GM12874 (cell line): Measurements from ENCODE around the gene DDX11.
"Not testable (repeated sequence)": the region's sequence is repeated elsewhere in the genome, so short reads cannot be mapped to it uniquely, and the experiment has no call there.

Source experiments
- CTCF ChIP-seq: IDR thresholded peaks from 2 replicates; pipeline ENCODE4 v1.5.1; 2011; ENCODE audit warnings: low read depth, mild to moderate bottlenecking, control low read depth, low read length, moderate library complexity; ENCODE audit not compliant: insufficient read depth

Gene DDX11

GRCh38 chr12:31073527-31074332 is at the start of gene DDX11:
DDX11 (plus strand) TSS chr12:31073860; CDS start chr12:31078394, 4,534 bp downstream.
- TF ChIP-seq CTCF, result not testable (repeated sequence)

- no peak for TF ChIP-seq CTCF
Measured at GRCh38 chr12:31026202-31026601, 47.5 kb upstream of the DDX11 start.

DNA sequence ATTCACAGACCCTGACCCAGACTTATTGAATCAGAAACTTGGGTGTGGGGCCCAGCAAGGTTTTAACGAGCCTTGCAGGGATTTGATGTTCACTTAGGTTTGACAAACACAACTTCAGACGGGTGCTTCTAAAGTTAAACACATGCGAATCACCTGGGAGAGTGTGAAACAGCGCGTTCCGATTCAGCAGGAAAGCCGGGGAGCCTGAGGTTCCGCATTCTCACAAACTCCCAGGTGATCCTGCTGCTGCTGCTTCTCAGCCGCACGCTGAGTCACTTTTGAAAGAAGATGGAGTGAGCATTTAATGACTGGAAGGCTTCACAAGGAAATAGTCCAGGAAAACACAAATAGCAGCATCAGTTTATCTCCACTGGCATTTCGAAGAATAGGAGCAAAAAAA is 44.2 kb upstream of the DDX11 start:
- TF ChIP-seq CTCF, result no peak

GRCh38 chr12:31029916-31030562 is 43.6 kb upstream of the DDX11 start:
- TF ChIP-seq CTCF, result no peak

- no peak for TF ChIP-seq CTCF
Measured at GRCh38 chr12:31031951-31032335, 41.7 kb upstream of the DDX11 start.

GRCh38 chr12:31033146-31033545 is 40.5 kb upstream of the DDX11 start:
- TF ChIP-seq CTCF, result no peak

DNA sequence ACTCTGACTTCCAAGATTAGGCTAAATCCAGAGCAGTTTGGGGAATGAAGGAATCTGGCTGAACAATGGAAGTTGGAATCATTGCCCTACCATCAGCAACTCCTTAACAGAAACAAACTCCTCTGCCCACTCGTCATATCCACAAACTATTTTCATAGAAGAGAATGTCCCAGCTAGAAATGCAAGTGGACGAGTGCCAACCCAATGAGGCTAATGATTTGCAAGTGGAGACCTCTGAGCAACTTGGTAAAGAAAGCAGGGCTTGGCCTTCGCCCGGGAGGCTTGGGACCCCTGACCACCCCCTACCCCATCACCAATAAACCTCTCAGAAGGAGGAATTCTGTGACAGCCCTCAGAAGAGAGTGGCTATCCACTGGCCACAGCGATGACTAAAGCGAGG is 40.0 kb upstream of the DDX11 start:
- no peak for TF ChIP-seq CTCF
